Measurements from ENCODE around the gene DCK.

DCK gene

GRCh38 chr4:71062436-71062835, 69.0 kb downstream of the DCK start:
- Mint-ChIP-seq H3K4me1 (ENCODE audit: low read depth) (no peaks in the 10 kb centered on the region), H3K9me3 (no peaks in the 10 kb centered on the region), H3K27ac (no peak overlapping the region), H3K27me3 (ENCODE audit: low read depth) (peaks cover 4% of the 10 kb centered on the region), H3K36me3 (ENCODE audit: low read depth) (no peaks in the 10 kb centered on the region), H3K4me3 (no peak overlapping the region)

GRCh38 chr4:71063711-71064110, 70.3 kb downstream of the DCK start:
- Mint-ChIP-seq H3K27ac (no peak overlapping the region), H3K9me3 (no peaks in the 10 kb centered on the region), H3K4me3 (no peak overlapping the region), H3K4me1 (ENCODE audit: low read depth) (no peaks in the 10 kb centered on the region), H3K27me3 (ENCODE audit: low read depth) (peaks cover 4% of the 10 kb centered on the region), H3K36me3 (ENCODE audit: low read depth) (no peaks in the 10 kb centered on the region)

GRCh38 chr4:71064521-71064920, 71.1 kb downstream of the DCK start:
- H3K9me3 Mint-ChIP-seq: no peaks in the 10 kb centered on the region

GRCh38 chr4:71065991-71066510, 72.6 kb downstream of the DCK start:
- Mint-ChIP-seq H3K27me3 (ENCODE audit: low read depth) (peaks cover 12% of the 10 kb centered on the region), H3K27ac (no peak overlapping the region)

More at GRCh38 chr4:71064521-71064920, 71.1 kb downstream of the DCK start:
- H3K36me3 Mint-ChIP-seq (ENCODE audit: low read depth): no peaks in the 10 kb centered on the region
- no peak overlapping the region for H3K4me3 Mint-ChIP-seq
- no peak overlapping the region for H3K27ac Mint-ChIP-seq
- no peaks in the 10 kb centered on the region for H3K4me1 Mint-ChIP-seq (ENCODE audit: low read depth)
- peaks cover 8% of the 10 kb centered on the region for H3K27me3 Mint-ChIP-seq (ENCODE audit: low read depth)

GRCh38 chr4:71066737-71067716, 73.6 kb downstream of the DCK start:
- no peak overlapping the region for H3K27ac Mint-ChIP-seq
- no peak overlapping the region for H3K4me3 Mint-ChIP-seq
- peaks cover 12% of the 10 kb centered on the region for H3K27me3 Mint-ChIP-seq (ENCODE audit: low read depth)
- H3K4me1 Mint-ChIP-seq (ENCODE audit: low read depth): no peaks in the 10 kb centered on the region
- H3K36me3 Mint-ChIP-seq (ENCODE audit: low read depth): no peaks in the 10 kb centered on the region
- no peaks in the 10 kb centered on the region for H3K9me3 Mint-ChIP-seq

More at GRCh38 chr4:71065991-71066510, 72.6 kb downstream of the DCK start:
- Mint-ChIP-seq H3K4me1 (ENCODE audit: low read depth) (no peaks in the 10 kb centered on the region), H3K36me3 (ENCODE audit: low read depth) (no peaks in the 10 kb centered on the region), H3K9me3 (no peaks in the 10 kb centered on the region), H3K4me3 (no peak overlapping the region)

GRCh38 chr4:71069063-71069462, 75.6 kb downstream of the DCK start:
- Mint-ChIP-seq H3K4me3 (no peak overlapping the region), H3K36me3 (ENCODE audit: low read depth) (no peaks in the 10 kb centered on the region), H3K27me3 (ENCODE audit: low read depth) (peaks cover 20% of the 10 kb centered on the region), H3K27ac (no peak overlapping the region), H3K4me1 (ENCODE audit: low read depth) (no peaks in the 10 kb centered on the region), H3K9me3 (no peaks in the 10 kb centered on the region)

GRCh38 chr4:71070015-71070414, 76.6 kb downstream of the DCK start:
- no peak overlapping the region for H3K4me3 Mint-ChIP-seq
- no peaks in the 10 kb centered on the region for H3K4me1 Mint-ChIP-seq (ENCODE audit: low read depth)
- H3K9me3 Mint-ChIP-seq: no peaks in the 10 kb centered on the region
- no peak overlapping the region for H3K27ac Mint-ChIP-seq
- no peaks in the 10 kb centered on the region for H3K36me3 Mint-ChIP-seq (ENCODE audit: low read depth)
- H3K27me3 Mint-ChIP-seq (ENCODE audit: low read depth): peaks cover 25% of the 10 kb centered on the region

GRCh38 chr4:71074452-71075299, 81.2 kb downstream of the DCK start:
- H3K27ac Mint-ChIP-seq: no peak overlapping the region
- H3K4me3 Mint-ChIP-seq: no peak overlapping the region
- no peaks in the 10 kb centered on the region for H3K4me1 Mint-ChIP-seq (ENCODE audit: low read depth)
- H3K9me3 Mint-ChIP-seq: no peaks in the 10 kb centered on the region
- H3K36me3 Mint-ChIP-seq (ENCODE audit: low read depth): no peaks in the 10 kb centered on the region
- H3K27me3 Mint-ChIP-seq (ENCODE audit: low read depth): peaks cover 21% of the 10 kb centered on the region

Data from T-helper 1 cell treated with Interleukin-12 subunit alpha and Interleukin-12 subunit beta and Interleukin-4 antibody, amounts not matched to agents 30 μg/mL and 1 μg/mL, for 36 hours (primary cell).